ENCODE results near the gene ETFB.

The ETFB gene

DNA sequence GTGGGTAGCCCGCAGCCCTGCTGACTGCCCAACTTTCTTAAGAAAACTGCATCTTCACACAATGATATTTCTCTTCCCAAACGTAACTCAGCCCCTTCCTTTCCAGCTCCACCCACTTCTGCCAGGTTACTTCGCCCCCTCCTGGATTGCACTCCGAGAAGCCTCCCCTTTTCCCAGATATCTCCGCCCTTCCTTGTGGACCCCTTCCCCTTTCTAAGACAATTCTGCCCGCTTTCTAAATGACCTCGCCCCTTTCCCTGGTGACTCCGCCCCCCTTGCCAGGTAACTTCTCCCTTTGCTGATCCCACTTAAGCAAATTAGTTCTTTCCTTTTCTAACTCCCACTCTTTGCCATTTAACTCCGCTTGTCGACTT, 26.9 kb downstream of the ETFB start (continued):
- no peak for TF ChIP-seq ZNF274 (IDR thresholded peaks at IDR 0.05; ENCODE audit: low read length)
- TF ChIP-seq ZNF274 (tag by site-specific recombination; IDR thresholded peaks at IDR 0.05; ENCODE audit: borderline replicate concordance): 0 out of 2 replicates have a peak, but pooled peaks have one; percentile 29

DNA sequence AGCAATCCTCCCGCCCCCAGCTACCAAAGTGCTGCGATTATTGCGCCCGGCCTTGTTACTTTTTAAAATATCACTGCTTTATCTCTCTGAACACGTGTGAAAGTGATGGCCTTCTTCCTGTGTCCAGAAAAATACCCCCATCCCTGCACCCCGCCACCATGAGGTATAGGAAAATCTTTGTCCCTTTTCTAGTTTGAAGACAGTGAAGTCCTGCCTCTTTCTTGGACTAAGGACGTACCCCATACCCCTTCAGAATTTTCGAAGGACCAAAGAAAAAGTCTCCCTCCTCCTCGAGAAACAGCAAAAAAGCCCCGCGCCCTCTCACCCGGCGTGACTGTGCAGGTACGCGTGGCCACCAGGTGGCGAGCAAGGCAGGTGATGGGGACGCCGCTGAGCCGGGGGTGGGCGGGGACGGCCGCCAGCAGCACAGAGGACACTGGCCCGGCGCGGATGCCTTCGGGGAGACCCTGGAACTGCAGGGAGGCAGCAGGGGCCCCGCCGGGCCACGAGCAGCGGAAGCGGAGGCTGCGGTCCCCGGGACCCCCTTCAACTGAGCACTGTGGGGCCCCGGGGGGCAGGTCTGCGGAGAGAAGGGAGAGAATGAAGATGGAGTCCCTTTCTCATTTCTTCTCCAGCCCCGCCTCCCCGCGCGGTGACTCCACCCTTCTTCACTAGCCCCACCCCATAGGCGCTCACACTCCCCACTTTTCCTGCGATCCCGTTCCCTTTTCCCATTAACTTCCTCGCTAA, 27.4 kb downstream of the ETFB start:
- POLR2A ChIA-PET: interaction anchor here (1.1 to 2.2 kb wide), 3 partner anchors 10 to 29 kb away, joined by 4 to 37 read pairs (median 9); no protein-coding TSS in a partner anchor
- Histone ChIP-seq H3K4me3 (ENCODE audit: low read depth, low read length) (peak overlapping the region; percentile 82), H3K27ac (ENCODE audit: extremely low read depth, low read depth, low read length) (no peak overlapping the region), H3K4me1 (ENCODE audit: control insufficient read depth, insufficient read depth, low read length) (0 out of 2 replicates have a peak, but pooled peaks cover 8% of the 10 kb centered on the region), H3K36me3 (ENCODE audit: control insufficient read depth in 2 of 2, insufficient read depth in 1 of 2, low read length in 2 of 2) (no peaks in the 10 kb centered on the region), H3K9me3 (ENCODE audit: control insufficient read depth, insufficient read depth, low read depth, low read length) (no peaks in the 10 kb centered on the region)
- CTCF ChIA-PET: interaction anchor here (0.6 to 3.1 kb wide), 34 partner anchors 10 to 332 kb away, joined by 3 to 16 read pairs (median 3); partner anchors contain the start of genes NKG7 and SIGLEC10
- TF ChIP-seq GLIS2 (tag by site-specific recombination; IDR thresholded peaks at IDR 0.05): peak; percentile 69
- TF ChIP-seq GLIS1 (tag by site-specific recombination; IDR thresholded peaks at IDR 0.05): peak; percentile 57; the same call in 1 of the 2 replicates
- TF ChIP-seq, protein P1, sequence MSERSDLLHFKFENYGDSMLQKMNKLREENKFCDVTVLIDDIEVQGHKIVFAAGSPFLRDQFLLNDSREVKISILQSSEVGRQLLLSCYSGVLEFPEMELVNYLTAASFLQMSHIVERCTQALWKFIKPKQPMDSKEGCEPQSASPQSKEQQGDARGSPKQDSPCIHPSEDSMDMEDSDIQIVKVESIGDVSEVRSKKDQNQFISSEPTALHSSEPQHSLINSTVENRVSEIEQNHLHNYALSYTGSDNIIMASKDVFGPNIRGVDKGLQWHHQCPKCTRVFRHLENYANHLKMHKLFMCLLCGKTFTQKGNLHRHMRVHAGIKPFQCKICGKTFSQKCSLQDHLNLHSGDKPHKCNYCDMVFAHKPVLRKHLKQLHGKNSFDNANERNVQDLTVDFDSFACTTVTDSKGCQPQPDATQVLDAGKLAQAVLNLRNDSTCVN (tag by site-specific recombination; optimal IDR thresholded peaks at IDR 0.05): peak; percentile 55
- peak; percentile 56; the same call in 1 of the 2 replicates for TF ChIP-seq ZNF366 (tag by site-specific recombination; conservative IDR thresholded peaks at IDR 0.05)
- TF ChIP-seq KLF9 (tag by site-specific recombination; IDR thresholded peaks at IDR 0.05; ENCODE audit: low read depth): peak; percentile 90
- no peak for TF ChIP-seq ZSCAN30 (tag by site-specific recombination; IDR thresholded peaks at IDR 0.05)
- 0 out of 2 replicates have a peak, but pooled peaks have one; percentile 26 for TF ChIP-seq EGR2 (tag by site-specific recombination; IDR thresholded peaks at IDR 0.05; ENCODE audit: low read depth)
- TF ChIP-seq ZNF660 (tag by site-specific recombination; IDR thresholded peaks at IDR 0.05): 0 out of 2 replicates have a peak, but pooled peaks have one; percentile 42
- peak; percentile 67 for TF ChIP-seq KLF16 (tag by site-specific recombination; IDR thresholded peaks at IDR 0.05)
- TF ChIP-seq ZXDB (tag by site-specific recombination; IDR thresholded peaks at IDR 0.05): peak; percentile 39; the same call in 1 of the 2 replicates
- TF ChIP-seq ZNF433 (tag by site-specific recombination; IDR thresholded peaks at IDR 0.05; ENCODE audit: low read depth): no peak
- peak; percentile 50; the same call in 1 of the 2 replicates for TF ChIP-seq ZNF561 (tag by site-specific recombination; IDR thresholded peaks at IDR 0.05; ENCODE audit: borderline replicate concordance)
- TF ChIP-seq ZNF354C (tag by site-specific recombination; IDR thresholded peaks at IDR 0.05; ENCODE audit: borderline replicate concordance, low read depth): no peak
- TF ChIP-seq ZIC2 (tag by site-specific recombination; IDR thresholded peaks at IDR 0.05): peak; percentile 59
- peak; percentile 46 for TF ChIP-seq ZNF654 (tag by site-specific recombination; IDR thresholded peaks at IDR 0.05; ENCODE audit: low read depth)
- peak; percentile 50 for TF ChIP-seq ZFHX2 (tag by site-specific recombination; conservative IDR thresholded peaks at IDR 0.05)
- peak; percentile 92 for TF ChIP-seq ZBTB20 (tag by site-specific recombination; IDR thresholded peaks at IDR 0.05)
- TF ChIP-seq ZEB2 (tag by site-specific recombination; IDR thresholded peaks at IDR 0.05): peak; percentile 52; the same call in 1 of the 2 replicates
- peak; percentile 1; the same call in 1 of the 2 replicates for TF ChIP-seq ZNF335 (tag by site-specific recombination; conservative IDR thresholded peaks at IDR 0.05)
- TF ChIP-seq, protein P2, sequence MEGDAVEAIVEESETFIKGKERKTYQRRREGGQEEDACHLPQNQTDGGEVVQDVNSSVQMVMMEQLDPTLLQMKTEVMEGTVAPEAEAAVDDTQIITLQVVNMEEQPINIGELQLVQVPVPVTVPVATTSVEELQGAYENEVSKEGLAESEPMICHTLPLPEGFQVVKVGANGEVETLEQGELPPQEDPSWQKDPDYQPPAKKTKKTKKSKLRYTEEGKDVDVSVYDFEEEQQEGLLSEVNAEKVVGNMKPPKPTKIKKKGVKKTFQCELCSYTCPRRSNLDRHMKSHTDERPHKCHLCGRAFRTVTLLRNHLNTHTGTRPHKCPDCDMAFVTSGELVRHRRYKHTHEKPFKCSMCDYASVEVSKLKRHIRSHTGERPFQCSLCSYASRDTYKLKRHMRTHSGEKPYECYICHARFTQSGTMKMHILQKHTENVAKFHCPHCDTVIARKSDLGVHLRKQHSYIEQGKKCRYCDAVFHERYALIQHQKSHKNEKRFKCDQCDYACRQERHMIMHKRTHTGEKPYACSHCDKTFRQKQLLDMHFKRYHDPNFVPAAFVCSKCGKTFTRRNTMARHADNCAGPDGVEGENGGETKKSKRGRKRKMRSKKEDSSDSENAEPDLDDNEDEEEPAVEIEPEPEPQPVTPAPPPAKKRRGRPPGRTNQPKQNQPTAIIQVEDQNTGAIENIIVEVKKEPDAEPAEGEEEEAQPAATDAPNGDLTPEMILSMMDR (tag by site-specific recombination; IDR thresholded peaks at IDR 0.05): peak; percentile 84
- TF ChIP-seq ZNF404 (tag by site-specific recombination; IDR thresholded peaks at IDR 0.05): no peak
- TF ChIP-seq, protein P3, sequence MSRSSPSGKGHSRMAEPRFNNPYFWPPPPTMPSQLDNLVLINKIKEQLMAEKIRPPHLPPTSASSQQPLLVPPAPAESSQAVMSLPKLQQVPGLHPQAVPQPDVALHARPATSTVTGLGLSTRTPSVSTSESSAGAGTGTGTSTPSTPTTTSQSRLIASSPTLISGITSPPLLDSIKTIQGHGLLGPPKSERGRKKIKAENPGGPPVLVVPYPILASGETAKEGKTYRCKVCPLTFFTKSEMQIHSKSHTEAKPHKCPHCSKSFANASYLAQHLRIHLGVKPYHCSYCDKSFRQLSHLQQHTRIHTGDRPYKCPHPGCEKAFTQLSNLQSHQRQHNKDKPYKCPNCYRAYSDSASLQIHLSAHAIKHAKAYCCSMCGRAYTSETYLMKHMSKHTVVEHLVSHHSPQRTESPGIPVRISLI (tag by site-specific recombination; IDR thresholded peaks at IDR 0.05): 0 out of 2 replicates have a peak, but pooled peaks have one; percentile 38
- peak; percentile 64; the same call in 1 of the 2 replicates for TF ChIP-seq IKZF3 (tag by site-specific recombination; IDR thresholded peaks at IDR 0.05)
- TF ChIP-seq, protein P4, sequence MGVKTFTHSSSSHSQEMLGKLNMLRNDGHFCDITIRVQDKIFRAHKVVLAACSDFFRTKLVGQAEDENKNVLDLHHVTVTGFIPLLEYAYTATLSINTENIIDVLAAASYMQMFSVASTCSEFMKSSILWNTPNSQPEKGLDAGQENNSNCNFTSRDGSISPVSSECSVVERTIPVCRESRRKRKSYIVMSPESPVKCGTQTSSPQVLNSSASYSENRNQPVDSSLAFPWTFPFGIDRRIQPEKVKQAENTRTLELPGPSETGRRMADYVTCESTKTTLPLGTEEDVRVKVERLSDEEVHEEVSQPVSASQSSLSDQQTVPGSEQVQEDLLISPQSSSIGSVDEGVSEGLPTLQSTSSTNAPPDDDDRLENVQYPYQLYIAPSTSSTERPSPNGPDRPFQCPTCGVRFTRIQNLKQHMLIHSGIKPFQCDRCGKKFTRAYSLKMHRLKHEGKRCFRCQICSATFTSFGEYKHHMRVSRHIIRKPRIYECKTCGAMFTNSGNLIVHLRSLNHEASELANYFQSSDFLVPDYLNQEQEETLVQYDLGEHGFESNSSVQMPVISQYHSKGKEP (tag by site-specific recombination; IDR thresholded peaks at IDR 0.05): no peak
- no peak for TF ChIP-seq ZNF658 (tag by site-specific recombination; IDR thresholded peaks at IDR 0.05)
- no peak for TF ChIP-seq ZNF146 (tag by site-specific recombination; IDR thresholded peaks at IDR 0.05)
- no peak for TF ChIP-seq ZNF121 (tag by site-specific recombination; IDR thresholded peaks at IDR 0.05)

Measured in HEK293 (cell line).